A549 treated with dexamethasone at 1 μM for 4 hours (cell line): ENCODE results near the gene RAP1B. TPM values are rescaled to one million over a fixed set of nuclear protein-coding genes. Genes with fewer than 3 reads are reported as not detected.

Source experiments
- total RNA-seq: library from RNA; stranded (reverse); fragments of 200-300 nt; extraction: Qiagen RNA extraction; gene quantifications from 5 replicates; pipeline ENCODE4 v1.2.3, GENCODE V29; 2022

Gene RAP1B
- total RNA-seq: 175 to 200 TPM (median 191 TPM) in 5 replicates

GRCh38 chr12:68610370-68611093, at the start of gene RAP1B:
RAP1B (plus strand) TSS chr12:68610899; CDS start chr12:68648725, 37,826 bp downstream.

GRCh38 chr12:68686595-68687521, 76.2 kb downstream of the RAP1B start, which contains the start of gene NUP107:
NUP107 (plus strand) TSS chr12:68686978; CDS start chr12:68687066, 88 bp downstream.

Other genes starting within 250 kb of the RAP1B start
- 59.9 to 73.1 TPM (median 70.0 TPM) in 5 replicates for gene NUP107, start 76.1 kb downstream of the RAP1B start, total RNA-seq
- 10.9 to 16.7 TPM (median 14.9 TPM) in 5 replicates for gene SLC35E3, start 135.3 kb downstream of the RAP1B start, total RNA-seq
- 43.5 to 100 TPM (median 81.5 TPM) in 5 replicates for gene MDM2, start 197.3 kb downstream of the RAP1B start, total RNA-seq